ENCODE results near the gene SNRNP70.

- TF ChIP-seq, protein P1, sequence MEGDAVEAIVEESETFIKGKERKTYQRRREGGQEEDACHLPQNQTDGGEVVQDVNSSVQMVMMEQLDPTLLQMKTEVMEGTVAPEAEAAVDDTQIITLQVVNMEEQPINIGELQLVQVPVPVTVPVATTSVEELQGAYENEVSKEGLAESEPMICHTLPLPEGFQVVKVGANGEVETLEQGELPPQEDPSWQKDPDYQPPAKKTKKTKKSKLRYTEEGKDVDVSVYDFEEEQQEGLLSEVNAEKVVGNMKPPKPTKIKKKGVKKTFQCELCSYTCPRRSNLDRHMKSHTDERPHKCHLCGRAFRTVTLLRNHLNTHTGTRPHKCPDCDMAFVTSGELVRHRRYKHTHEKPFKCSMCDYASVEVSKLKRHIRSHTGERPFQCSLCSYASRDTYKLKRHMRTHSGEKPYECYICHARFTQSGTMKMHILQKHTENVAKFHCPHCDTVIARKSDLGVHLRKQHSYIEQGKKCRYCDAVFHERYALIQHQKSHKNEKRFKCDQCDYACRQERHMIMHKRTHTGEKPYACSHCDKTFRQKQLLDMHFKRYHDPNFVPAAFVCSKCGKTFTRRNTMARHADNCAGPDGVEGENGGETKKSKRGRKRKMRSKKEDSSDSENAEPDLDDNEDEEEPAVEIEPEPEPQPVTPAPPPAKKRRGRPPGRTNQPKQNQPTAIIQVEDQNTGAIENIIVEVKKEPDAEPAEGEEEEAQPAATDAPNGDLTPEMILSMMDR (conservative IDR thresholded peaks at IDR 0.05; ENCODE audit: low read depth in 2 of 2) = no peak
- TF ChIP-seq CREB1 (CRISPR knock-in tag; IDR thresholded peaks at IDR 0.05; ENCODE audit: low read depth) (no peak), EZH2phosphoT487 (IDR thresholded peaks at IDR 0.05; ENCODE audit: unreplicated experiment) (no peak), POLR2AphosphoS5 (IDR thresholded peaks at IDR 0.05; ENCODE audit: low read depth) (no peak), JUNB (IDR thresholded peaks at IDR 0.05; ENCODE audit: unreplicated experiment) (no peak), EZH2 (IDR thresholded peaks at IDR 0.05; ENCODE audit: low read depth, unreplicated experiment) (no peak), ETS1 (IDR thresholded peaks at IDR 0.05) (no peak), NANOG (IDR thresholded peaks at IDR 0.05; ENCODE audit: borderline replicate concordance) (no peak), ZNF114 (CRISPR knock-in tag; IDR thresholded peaks at IDR 0.05) (no peak), STAT1 (IDR thresholded peaks at IDR 0.05; ENCODE audit: unreplicated experiment) (no peak), ZNF331 (CRISPR knock-in tag; IDR thresholded peaks at IDR 0.05; ENCODE audit: low read depth) (no peak)
- TF ChIP-seq, protein P2, sequence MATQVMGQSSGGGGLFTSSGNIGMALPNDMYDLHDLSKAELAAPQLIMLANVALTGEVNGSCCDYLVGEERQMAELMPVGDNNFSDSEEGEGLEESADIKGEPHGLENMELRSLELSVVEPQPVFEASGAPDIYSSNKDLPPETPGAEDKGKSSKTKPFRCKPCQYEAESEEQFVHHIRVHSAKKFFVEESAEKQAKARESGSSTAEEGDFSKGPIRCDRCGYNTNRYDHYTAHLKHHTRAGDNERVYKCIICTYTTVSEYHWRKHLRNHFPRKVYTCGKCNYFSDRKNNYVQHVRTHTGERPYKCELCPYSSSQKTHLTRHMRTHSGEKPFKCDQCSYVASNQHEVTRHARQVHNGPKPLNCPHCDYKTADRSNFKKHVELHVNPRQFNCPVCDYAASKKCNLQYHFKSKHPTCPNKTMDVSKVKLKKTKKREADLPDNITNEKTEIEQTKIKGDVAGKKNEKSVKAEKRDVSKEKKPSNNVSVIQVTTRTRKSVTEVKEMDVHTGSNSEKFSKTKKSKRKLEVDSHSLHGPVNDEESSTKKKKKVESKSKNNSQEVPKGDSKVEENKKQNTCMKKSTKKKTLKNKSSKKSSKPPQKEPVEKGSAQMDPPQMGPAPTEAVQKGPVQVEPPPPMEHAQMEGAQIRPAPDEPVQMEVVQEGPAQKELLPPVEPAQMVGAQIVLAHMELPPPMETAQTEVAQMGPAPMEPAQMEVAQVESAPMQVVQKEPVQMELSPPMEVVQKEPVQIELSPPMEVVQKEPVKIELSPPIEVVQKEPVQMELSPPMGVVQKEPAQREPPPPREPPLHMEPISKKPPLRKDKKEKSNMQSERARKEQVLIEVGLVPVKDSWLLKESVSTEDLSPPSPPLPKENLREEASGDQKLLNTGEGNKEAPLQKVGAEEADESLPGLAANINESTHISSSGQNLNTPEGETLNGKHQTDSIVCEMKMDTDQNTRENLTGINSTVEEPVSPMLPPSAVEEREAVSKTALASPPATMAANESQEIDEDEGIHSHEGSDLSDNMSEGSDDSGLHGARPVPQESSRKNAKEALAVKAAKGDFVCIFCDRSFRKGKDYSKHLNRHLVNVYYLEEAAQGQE (IDR thresholded peaks at IDR 0.05; ENCODE audit: unreplicated experiment) = no peak
- TF ChIP-seq, protein P3, sequence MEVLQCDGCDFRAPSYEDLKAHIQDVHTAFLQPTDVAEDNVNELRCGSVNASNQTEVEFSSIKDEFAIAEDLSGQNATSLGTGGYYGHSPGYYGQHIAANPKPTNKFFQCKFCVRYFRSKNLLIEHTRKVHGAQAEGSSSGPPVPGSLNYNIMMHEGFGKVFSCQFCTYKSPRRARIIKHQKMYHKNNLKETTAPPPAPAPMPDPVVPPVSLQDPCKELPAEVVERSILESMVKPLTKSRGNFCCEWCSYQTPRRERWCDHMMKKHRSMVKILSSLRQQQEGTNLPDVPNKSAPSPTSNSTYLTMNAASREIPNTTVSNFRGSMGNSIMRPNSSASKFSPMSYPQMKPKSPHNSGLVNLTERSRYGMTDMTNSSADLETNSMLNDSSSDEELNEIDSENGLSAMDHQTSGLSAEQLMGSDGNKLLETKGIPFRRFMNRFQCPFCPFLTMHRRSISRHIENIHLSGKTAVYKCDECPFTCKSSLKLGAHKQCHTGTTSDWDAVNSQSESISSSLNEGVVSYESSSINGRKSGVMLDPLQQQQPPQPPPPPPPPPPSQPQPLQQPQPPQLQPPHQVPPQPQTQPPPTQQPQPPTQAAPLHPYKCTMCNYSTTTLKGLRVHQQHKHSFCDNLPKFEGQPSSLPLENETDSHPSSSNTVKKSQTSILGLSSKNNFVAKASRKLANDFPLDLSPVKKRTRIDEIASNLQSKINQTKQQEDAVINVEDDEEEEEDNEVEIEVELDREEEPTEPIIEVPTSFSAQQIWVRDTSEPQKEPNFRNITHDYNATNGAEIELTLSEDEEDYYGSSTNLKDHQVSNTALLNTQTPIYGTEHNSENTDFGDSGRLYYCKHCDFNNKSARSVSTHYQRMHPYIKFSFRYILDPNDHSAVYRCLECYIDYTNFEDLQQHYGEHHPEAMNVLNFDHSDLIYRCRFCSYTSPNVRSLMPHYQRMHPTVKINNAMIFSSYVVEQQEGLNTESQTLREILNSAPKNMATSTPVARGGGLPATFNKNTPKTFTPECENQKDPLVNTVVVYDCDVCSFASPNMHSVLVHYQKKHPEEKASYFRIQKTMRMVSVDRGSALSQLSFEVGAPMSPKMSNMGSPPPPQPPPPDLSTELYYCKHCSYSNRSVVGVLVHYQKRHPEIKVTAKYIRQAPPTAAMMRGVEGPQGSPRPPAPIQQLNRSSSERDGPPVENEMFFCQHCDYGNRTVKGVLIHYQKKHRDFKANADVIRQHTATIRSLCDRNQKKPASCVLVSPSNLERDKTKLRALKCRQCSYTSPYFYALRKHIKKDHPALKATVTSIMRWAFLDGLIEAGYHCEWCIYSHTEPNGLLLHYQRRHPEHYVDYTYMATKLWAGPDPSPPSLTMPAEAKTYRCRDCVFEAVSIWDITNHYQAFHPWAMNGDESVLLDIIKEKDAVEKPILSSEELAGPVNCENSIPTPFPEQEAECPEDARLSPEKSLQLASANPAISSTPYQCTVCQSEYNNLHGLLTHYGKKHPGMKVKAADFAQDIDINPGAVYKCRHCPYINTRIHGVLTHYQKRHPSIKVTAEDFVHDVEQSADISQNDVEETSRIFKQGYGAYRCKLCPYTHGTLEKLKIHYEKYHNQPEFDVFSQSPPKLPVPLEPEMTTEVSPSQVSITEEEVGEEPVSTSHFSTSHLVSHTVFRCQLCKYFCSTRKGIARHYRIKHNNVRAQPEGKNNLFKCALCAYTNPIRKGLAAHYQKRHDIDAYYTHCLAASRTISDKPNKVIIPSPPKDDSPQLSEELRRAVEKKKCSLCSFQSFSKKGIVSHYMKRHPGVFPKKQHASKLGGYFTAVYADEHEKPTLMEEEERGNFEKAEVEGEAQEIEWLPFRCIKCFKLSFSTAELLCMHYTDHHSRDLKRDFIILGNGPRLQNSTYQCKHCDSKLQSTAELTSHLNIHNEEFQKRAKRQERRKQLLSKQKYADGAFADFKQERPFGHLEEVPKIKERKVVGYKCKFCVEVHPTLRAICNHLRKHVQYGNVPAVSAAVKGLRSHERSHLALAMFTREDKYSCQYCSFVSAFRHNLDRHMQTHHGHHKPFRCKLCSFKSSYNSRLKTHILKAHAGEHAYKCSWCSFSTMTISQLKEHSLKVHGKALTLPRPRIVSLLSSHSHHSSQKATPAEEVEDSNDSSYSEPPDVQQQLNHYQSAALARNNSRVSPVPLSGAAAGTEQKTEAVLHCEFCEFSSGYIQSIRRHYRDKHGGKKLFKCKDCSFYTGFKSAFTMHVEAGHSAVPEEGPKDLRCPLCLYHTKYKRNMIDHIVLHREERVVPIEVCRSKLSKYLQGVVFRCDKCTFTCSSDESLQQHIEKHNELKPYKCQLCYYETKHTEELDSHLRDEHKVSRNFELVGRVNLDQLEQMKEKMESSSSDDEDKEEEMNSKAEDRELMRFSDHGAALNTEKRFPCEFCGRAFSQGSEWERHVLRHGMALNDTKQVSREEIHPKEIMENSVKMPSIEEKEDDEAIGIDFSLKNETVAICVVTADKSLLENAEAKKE (CRISPR knock-in tag; IDR thresholded peaks at IDR 0.05) = no peak
These were observed 25.3 kb downstream of the SNRNP70 start for GRCh38 chr19:49110567-49110966.

Measured in GM23338 (cell line).